Stimulated activated CD8-positive, alpha-beta memory T cell treated with anti-CD3 and anti-CD28 coated beads, Interleukin-4, amount 100 ng/mL, for 4 hours (primary cell): ENCODE results near the gene USP6.
"Not testable (repeated sequence)": the region's sequence is repeated elsewhere in the genome, so short reads cannot be mapped to it uniquely, and the experiment has no call there.

Source experiments
- DNase-seq, 2 donors: peaks; one replicate each; pipeline ENCODE4 v3.0.0-alpha.2; 2020; ENCODE audit warnings: low read depth in 2 of 2, low spot score in 1 of 2

USP6 gene

DNA sequence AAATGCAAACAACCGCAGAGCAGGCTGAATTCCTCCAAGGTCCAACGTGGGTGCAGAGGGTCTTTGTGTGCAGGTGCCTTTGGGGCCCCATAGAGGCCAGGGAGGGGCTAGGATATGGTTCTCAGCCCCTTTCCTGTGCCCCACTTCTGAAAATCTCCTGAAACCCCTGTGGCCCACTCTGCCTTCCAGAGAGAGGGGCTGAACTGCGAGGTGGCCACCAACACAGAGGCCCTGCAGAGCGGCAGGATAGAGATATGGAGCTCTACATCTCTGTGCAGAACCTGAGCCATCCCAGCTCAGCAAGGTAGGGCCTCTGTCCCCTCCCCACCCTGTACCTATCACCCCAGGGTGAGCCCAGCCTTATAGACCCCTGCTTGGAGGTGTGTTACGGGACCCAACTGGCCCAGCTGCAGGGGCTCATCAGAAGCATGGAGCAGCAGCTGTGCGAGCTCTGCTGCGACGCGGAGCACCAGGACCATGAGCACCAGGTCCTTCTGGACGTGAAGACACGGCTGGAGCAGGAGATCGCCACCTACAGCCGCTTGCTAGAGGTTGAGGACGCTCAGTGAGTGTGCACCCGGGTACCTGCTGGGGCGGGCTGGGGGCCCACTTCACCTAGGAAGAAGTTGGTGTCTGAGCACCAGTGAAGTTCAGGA, 5.5 kb downstream of the USP6 start:
- DNase-seq = no peak

DNA sequence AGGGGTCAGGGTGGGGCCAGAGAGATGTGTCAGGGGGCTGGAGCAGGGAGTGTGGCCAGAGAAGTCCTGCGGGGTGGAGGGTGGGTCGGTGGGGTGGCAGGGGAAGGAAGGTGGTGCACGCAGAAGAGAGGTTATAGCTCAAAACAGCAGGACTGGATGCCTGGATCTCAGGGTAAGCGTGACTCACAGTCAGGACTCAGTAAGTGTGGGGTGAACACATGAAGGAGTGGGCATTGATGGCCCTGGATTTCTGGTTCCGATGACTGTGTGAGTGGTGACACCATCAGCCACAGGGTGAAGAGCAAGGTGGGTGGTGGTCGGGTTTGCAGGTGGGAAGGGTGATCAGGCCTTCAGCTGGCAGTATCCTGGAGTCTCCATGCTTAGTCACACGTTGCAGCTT, 6.2 kb downstream of the USP6 start:
- DNase-seq = not testable (repeated sequence)

DNA sequence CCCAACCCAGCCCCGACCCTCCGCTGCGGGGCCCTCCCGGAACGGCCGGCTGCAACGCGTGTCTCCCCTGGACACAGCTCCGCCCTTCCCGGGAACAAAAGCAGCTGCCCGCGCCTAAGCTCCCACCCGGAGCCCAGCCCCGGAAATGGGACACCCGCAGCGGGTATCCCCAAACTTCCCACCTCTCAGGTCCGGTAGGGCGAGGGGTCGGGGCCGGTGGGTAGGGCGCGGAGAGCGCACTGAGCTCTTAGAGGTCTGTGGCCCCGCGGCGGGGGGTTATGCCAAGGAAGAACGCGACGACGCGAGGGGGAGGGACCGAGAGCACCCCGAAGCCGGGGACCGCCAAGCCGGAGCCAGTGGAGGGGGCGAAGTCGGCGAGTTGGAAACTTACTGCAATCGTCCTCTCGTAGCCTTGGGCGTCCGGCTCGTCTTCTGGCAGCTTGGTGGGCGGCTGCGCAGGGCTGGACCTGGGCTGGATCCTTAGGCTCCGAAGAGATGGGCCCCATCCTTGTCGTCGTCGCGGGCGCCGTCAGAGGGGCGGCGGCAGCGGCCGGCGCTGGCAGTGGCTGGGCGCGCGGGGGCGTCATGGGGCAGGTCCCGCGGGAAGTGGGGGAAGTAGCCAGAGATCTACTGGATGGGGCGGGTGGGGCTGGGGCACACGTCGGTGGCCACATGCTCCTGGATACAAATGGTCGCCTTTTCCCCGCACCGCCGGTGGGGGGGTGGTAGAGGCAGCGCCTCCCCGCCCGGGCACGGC, 6.9 kb downstream of the USP6 start:
- no peak for DNase-seq

GRCh38 chr17:5123343-5124124, 7.7 kb downstream of the USP6 start:
- DNase-seq = no peak

DNA sequence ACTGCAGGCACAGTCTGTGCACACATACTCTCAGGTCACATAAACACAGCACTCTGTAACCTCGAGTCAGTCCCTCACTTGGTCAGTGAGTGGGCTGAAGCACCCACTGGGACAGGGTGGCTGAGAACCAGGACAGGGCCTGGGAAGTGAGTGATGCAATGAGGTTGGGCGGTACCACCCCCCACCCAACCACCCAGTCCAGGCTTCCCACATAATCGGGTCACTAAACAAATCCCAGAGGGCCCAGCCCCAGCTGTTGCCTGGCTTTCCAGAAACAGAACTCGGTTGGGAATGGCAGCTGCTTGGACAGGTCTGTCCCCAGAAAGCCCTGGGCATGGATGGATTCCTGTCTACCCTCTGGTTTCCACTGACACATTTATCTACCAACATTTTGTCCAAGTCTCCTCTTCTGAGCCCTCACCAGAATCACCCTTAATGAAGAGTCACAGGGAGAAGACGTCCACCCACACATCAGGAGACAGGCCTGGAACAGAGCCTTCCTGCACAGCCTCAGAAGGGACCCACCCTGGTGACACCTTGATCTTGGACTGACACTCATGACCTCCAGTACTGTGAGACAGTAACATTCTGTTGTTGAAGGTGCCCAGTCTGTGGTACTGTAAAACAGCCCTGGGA, 8.4 kb downstream of the USP6 start:
- not testable (repeated sequence) for DNase-seq

- not testable (repeated sequence) for DNase-seq
These were observed 9.1 kb downstream of the USP6 start for GRCh38 chr17:5124896-5125295.

DNA sequence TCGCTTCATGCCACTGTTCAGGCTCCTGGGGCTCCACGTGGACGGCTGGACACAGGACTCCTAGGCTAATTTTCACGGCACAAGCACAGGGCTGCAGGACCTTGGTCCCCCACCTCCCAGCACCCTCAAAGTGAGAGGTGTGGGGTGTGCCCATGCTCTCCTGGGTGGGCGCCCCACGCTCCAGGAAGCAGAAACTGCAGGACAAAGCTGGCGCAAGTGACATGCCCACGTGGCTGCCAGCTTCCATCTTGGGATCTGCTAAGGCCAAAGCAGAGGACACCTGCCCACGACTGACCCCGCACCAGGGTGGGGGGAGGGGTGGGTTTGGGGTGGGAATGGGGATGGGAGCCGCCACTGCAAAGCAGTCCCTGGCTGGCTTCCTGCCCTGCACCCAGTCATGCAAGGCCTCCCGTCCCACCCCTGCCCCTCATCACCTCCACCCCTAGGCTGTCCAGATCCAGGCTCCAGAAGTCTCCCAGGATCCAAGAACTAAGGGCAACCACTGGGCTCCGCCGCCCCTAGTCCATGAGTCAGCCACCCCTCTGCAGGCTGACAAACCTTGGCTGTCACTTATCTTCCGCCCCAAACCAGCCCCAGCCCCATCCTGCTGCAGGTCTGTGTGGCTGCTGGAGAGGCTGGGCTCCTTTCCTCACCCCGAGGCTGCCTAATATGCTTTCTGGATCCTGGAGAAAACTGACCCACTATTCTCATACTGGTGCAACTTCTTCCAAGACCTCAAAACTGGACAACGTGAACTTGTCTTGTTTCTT, 11.1 kb downstream of the USP6 start:
- DNase-seq = no peak

- DNase-seq = no peak
These were observed 12.1 kb downstream of the USP6 start for GRCh38 chr17:5127910-5128309.

GRCh38 chr17:5128387-5128786, 12.6 kb downstream of the USP6 start:
- DNase-seq = not testable (repeated sequence)

GRCh38 chr17:5128905-5129535, 13.2 kb downstream of the USP6 start:
- no peak for DNase-seq

DNA sequence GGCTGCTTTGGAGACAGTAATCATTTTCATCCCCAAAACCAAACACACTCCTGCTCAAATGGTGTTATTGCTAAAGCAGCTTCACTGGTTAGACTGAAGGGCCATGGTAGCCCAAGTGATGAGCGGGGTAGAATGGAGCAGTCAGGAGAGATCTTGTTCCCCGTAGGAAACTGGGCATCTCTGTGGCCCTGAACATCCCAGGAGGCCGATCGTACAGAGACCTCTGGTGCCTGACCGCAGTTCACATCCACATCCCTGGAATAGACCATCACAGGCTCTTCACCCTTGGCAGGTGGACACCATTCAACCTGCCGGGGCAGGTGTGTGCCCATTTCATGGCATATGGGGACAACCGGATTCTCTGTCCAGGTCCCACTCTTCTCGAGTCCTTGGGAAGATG, 13.9 kb downstream of the USP6 start:
- DNase-seq = not testable (repeated sequence)

DNA sequence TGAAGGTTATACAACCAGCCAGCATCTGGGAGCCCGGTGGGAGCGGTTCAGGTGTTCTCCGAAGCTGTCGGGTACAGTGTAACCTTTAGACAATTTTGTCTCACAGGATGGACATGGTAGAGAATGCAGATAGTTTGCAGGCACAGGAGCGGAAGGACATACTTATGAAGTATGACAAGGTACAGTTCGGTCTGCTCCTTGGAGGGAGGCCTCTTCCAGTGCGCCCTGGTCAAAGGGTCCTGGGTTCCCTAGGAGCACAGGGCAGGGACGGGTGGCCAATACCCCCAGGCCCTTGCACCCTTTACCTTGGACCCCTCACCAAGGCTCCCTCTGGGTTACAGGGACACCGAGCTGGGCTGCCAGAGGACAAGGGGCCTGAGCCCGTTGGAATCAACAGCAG, 14.4 kb downstream of the USP6 start:
- not testable (repeated sequence) for DNase-seq

- not testable (repeated sequence) for DNase-seq
These were observed 14.9 kb downstream of the USP6 start for GRCh38 chr17:5130687-5131086.

GRCh38 chr17:5131146-5131715, 15.4 kb downstream of the USP6 start:
- DNase-seq = no peak

DNA sequence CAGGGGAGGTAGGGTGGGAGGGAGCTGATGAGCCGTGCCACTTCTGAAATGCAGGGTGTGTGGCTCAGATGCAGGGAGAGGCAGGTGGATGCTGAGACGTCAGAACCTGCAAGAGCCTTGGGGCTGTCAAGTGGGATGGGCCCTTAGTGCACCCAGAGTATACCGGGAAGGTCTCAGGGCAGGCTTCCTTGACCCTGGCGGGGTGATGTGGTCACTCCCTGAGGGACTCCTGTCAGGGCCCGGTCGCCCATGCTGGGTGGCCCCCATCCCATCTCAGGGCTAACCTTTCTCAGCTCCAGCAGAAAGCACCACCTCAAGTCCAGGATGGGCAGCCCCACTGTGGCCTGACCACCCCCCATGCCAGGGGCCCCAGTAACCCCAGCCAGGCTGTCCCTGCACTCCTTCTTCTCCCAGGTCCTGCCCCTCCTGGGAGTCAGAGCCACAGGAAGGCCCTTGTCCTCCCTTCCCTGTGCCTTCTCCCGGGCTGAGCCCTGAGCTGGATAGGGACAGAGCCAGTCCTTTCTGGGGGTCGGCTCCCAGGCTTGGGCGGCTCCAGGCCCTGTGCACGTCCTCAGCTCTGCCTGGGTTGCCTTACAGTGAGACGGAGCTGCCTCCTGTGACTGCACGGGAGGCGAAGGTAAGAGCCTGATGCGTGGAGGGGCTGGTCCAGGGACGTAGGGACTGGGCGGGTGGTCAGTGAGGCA, 16.1 kb downstream of the USP6 start:
- not testable (repeated sequence) for DNase-seq

DNA sequence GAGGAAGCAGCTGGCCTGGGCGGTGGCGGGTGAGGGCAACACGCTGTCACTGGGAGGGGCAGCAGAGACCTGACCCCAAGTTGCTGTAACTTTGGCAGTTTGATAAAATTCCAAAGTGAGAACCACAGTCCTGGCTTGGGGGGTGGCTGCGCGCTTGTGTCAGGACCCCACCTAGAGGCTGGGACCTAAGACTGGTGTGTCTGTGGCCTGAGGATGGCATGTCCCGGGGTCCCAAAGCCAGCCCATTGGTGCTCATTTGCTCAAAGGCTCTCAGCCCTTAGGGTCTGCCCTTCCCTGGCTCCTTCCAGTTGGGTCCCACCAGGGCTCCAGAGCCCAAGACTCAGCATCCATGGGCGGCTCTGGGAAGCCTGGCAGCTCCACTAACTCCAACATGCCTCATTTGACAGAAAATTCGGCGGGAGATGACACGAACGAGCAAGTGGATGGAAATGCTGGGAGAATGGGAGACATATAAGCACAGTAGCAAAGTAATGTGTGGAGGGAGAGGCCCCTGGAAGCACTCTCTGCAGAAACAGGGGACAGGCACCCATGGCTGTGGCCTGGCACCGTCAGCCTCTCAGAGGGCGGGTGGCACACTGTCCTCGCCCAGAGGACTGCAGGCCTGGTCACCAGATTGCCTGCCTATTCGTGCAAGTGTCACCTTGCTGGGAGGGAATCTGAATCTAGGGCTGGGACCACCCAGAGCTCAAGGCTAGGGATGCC, 16.8 kb downstream of the USP6 start:
- not testable (repeated sequence) for DNase-seq

DNA sequence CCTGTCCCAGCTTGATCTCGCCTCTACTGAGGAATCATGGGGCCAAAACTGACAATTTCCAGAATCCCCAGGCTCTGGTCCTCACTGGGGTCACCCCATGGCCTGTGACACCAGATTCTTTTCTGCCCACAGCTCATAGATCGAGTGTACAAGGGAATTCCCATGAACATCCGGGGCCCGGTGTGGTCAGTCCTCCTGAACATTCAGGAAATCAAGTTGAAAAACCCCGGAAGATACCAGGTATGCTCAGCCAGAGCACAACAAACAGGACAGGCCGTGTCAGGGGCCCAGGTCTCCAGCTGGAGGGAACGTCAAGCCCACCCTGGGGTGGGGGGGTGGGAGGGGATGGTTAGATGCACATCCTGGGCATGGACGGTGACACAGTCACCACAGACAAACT, 17.5 kb downstream of the USP6 start:
- DNase-seq = no peak

DNA sequence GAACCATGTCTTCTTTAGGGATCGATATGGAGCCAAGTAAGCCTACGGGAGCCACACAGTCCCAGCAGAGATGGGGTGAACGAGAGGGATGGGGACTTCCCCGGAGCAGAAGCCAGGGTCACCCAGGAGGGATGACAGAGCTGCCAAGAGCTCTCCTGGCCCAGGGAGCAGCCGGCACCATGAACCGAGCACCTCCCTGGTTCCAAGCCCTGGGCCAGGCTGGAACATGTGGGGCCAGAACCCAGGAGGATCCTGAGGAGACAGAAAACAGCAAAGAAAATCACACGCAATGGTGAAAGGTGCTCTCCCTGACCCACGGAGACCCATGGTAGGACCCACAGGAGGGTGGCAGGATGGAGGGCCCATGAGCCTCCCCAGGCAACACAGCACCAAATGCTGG, 18.1 kb downstream of the USP6 start:
- not testable (repeated sequence) for DNase-seq

DNA sequence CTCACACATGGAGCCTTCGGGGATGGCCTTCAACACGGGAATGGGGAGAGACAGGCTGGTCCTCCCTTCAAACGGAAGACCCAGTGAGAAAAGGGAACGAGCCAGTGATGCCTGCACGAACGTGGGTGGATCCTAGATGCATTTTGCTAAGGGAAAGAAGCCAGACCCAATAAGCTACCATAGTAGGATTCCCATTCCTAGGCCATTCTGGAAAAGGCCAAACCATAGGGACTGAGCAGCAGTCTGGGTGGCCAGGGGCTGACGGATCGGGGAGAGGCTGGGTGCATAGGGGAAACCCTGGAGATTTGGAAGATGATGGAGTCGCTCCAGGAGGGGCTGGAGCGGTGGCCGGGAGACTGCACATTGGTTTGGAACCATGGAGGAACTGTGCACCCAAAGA, 18.7 kb downstream of the USP6 start:
- DNase-seq = not testable (repeated sequence)
